Renal cortical epithelial cell (primary cell): Measurements from ENCODE around the gene ACTG1. TPM values are rescaled to one million over a fixed set of nuclear protein-coding genes. Genes with fewer than 3 reads are reported as not detected.

Experiments used
- DNase-seq: peaks from one replicate; pipeline ENCODE4 v3.0.0-alpha.2; 2011; ENCODE audit warnings: low read depth
- total RNA-seq: library from RNA; depleted of rRNA; stranded (reverse); fragments of >200 nt; gene quantifications from 2 replicates; pipeline ENCODE4 v1.2.3, GENCODE V29; 2014

ACTG1 gene
- total RNA-seq, 1 donor from 2014 or later, result 6,713 TPM

DNA sequence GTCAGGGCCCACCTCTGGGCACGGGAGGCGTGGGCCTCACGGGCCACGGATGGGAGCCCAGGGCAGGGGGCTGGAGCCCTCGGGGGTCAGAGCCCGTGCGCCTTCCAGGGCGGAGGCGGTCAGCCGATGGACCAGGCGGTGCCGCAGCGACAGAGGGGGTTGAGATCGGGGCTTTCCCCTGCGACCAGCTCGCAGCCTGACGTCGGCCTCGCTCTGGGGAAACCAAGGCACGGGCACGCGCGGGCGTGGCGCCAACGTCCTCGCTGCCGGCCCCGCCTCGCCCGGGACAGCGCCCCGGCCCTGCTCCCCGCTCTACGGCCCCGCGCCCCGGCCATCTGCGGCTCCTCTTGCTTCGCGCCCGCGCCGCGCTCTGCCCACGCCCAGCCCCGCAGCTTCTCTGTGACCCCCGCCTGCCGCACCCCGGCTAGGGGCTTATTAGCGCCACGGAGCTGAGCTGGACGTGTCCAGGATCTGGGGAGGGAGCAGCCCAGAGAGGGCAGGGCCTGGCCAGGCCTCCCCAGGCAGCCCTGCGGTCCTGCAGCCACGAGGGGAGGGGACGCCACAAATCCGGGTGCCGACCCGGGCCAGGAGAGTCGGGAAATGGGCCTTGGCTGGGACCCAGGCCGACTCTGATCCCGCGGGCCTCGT, 13.5 kb downstream of the ACTG1 start:
- no peak for DNase-seq

GRCh38 chr17:81494626-81495377, 17.8 kb downstream of the ACTG1 start:
- no peak for DNase-seq

DNA sequence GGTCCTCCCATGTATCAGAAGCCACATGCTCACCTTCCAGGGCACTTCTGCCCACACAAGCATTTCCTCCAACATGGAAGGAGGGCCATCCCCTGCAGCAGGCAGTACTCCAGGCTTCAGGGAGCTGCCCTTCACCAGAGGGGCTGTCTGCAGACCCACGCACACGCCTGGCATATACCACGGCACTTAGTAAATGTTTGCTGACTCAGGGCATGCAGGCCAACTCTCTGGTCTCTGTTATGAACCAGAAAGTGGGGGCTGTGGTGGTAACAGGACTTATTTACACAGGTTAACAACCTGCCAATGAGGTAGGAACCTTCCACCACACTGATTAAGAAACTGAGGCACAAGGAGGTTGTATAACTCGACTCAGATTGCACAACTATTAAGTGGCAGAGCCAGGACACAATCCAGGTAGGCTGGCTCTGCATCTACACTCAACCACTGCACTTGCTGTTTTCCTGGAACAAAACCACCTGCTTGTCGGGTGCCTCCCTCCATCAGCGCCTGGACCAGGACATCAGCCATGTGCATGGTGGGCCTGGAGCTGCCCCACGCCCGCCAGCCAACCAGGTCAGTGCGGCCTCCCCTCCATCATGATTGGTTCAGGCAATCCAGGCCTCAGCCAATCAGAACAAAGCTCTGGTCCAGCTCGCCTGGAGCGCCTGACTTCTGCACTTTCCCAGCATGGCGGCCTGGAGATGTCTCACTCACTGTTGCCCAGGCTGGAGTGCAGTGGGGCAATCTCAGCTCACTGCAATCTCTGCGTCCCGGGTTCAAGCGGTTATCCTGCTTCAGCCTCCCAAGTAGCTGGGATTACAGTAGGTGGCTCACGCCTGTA, 19.2 kb downstream of the ACTG1 start:
- DNase-seq, result no peak

DNA sequence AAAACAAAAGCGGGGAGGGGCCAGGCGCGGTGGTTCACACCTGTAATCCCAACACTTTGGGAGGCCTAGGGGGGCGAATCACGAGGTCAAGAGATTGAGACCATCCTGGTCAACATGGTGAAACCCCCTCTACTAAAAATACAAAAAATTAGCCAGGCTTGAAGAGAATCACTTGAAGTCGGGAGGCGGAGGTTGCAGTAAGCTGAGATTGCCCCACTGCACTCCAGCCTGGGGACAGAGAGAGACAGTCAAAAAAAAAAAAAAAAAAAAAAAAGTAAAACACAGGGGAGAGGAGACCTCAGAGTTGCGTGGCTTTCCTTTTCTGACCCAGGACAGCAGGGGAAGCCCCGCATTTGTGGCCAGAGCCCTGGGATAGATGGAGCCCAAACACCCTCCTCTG, 19.9 kb downstream of the ACTG1 start:
- no peak for DNase-seq

DNA sequence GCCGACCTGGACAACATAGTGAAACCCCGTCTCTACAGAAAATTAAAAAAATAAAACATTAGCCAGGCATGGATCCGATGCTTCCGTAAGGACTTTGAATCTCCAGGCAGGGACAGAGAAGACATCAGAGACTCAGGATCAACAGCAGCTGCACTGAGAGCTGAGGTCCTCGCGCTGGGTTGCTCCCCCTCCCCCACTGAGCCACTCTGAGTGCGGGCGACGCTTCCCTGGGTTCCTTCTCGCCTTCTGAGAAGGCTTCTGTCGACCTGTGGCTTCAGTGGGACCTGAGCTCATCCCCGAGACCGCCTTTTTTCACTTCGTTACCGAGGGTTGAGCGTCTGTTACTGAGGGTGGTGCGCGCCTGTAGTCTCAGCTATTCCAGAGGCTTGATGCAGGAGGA, 20.4 kb downstream of the ACTG1 start:
- DNase-seq, result no peak

DNA sequence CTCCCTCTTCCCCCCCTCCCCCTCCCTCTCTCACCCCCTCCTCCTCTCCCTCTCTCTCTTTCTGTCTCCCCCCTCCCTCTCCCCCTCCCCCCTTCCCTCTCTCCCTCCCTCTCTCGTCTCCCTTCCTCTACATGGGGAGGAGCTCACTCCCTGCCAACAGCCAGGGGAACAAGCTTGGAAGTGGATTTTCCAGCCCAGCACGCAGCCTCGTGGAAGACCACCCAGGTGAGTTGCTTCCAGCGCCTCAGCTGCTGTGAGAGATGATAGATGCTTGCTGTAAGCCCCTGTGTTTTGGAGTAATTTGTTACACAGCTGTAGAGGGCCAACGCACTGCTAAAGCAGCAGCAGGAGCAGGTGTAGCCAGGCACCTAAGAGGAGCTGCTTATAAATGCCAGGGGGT, 20.8 kb downstream of the ACTG1 start:
- DNase-seq, result no peak

DNA sequence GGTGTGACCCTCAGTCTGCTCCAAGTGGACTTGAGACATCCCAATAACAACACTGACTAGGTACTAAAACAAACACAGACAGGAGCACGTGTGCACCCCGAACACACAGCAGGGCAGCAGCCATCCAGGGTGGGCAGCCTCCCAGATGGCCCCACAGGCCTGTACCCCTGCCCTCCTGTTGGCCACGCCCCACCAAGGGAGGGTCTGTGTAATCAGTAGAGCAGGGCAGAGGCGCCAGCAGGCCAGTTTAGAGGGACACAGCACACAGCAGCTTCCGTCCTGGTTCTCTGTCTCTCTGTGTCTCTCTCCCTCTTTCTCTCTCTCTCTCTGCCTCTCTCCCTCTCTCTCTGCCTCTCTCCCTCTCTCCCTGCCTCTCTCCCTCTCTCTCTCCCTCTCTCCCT, 21.4 kb downstream of the ACTG1 start:
- DNase-seq, result no peak

DNA sequence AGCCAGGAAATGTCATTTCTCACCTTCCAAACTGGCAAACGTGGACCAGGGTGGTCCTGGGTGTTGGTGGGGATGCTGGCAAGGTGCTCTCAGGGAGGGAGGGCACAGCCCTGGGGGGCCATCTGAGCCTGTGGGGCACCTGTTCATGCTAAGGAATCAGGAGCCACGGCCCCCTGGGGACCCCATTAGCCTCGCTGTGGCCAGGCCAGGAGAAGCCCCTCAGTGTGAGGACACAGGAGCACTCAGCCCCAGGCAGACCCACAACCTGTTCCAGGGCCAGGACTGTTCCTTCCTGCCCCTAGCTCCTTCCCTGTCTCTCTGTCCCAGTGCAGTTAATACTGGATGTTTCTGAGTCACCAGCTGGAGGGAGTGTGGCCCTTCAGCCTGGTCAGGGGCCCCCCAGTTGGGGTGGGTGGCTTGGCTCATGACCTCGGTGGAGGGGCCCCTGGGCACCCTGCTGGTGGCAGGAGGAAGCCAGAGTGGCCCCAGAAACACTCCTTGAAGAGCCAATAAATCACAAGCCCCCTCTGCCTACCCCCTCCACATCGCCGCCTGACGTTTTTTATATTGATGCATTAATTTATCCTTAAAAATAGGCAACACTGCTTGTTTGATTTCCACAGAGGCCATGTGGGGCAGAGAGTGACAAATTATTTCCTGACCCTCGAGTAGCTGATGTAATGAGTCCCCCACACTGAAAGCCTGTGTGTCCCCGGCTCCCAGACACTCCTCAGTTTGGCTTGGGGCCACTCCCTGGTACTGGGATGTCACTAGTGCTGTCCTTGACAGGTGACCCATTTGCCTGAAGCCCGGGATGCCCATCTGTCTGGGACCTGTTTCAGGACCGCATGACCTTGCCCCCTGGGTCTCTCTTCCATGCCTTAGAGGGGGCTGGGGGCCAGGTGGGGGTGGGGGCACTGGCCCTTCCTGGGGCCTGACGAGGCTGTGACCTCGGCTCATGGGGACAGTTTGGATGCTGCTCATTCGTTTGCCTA, 22.3 kb downstream of the ACTG1 start:
- no peak for DNase-seq

- DNase-seq, result no peak
Observed at GRCh38 chr17:81489012-81489997, 23.3 kb downstream of the ACTG1 start.

DNA sequence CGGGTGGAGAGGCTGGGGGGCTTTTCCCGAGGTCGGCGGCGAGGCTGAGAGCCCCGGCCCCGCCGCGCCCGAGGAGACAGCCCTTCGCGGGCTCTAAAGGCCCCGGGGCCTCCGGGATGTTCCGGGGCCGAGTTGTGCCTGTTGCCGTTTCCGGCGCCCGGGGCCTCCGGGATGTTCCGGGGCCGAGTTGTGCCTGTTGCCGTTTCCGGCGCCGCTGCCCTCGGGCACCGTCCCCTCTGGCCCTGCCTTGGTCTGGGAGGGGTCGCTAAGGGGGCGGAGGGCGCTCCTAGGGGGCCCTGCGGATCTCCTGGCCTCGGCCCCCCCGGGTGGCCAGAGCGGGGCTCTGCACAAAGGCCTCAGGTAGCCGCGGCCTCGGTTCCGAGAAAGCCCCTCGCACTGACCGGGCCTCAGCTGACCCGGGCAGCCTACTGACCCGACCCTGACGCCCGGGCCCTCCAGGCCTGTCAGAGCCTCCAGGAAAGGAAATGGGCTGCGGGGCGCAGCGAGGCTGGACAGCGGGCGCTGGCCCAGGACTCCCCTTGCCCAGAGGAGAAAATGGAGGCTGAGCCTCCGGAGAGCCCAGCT, 24.2 kb downstream of the ACTG1 start:
- no peak for DNase-seq

GRCh38 chr17:81487487-81488275, 24.9 kb downstream of the ACTG1 start:
- no peak for DNase-seq

DNA sequence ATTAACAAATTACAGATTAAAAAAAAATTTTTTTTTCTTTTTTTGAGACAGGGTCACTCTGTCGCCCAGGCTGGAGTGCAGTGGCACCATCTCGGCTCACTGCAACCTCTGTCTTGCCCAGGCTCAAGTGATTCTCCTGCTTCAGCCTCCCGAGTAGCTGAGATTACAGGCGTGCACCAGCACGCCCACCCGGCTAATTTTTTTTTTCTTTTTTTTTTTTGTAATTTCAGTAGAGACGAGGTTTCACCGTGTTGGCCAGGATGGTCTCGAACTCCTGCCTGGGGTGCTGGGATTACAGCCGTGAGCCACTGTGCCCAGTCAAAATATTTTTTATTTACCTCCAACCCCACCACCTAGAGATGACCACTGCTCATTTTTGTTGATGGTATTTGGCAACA, 25.5 kb downstream of the ACTG1 start:
- no peak for DNase-seq

DNA sequence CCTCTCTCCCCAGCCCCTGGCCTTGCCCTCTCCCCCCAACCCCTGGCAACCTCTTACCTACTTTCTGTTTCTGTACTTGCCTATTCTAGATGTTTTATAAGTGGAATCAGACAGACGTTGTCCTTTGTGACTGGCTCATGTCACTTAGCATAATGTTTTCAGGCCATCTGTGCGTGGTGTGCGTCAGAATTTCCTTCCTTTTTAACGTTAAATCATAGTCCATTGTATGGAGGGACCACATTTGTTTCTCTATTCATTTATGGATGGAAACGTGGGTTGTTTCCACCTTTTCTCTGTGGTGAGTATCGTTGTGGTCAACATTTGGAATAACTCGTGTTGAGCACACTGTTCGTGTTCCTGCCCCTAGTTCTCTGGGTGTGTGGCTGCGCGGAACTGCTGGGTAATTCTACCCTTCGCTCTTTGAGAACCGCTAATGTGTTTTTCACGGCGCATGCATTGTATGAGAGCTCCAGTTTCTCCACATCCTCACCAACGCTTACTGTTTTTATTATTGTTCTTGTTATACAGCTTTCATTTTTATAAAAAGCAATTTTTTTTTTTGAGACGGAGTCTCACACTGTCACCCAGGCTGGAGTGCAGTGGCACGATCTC, 26.3 kb downstream of the ACTG1 start:
- no peak for DNase-seq

GRCh38 chr17:81484195-81484979, 28.2 kb downstream of the ACTG1 start:
- peak; percentile 44 for DNase-seq

DNA sequence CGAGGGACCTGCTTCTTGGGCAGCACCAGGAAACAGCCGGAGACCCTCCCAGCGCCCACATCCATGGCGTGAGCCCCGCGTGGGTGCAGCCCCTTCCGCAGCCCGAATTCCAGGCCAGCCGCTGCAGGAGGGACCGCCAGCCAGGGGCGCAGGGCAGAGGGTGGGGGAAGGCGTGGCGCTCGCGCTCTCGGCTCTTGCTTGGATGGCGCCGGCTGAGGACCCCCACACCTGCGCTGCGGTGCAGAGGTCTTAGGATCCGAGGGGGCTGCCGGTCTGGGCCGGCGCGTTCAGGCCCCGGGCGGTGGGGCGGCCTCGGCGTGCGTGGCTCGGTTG, 28.8 kb downstream of the ACTG1 start:
- DNase-seq, result no peak

- no peak for DNase-seq
Observed at GRCh38 chr17:81483085-81483861, 29.3 kb downstream of the ACTG1 start.

DNA sequence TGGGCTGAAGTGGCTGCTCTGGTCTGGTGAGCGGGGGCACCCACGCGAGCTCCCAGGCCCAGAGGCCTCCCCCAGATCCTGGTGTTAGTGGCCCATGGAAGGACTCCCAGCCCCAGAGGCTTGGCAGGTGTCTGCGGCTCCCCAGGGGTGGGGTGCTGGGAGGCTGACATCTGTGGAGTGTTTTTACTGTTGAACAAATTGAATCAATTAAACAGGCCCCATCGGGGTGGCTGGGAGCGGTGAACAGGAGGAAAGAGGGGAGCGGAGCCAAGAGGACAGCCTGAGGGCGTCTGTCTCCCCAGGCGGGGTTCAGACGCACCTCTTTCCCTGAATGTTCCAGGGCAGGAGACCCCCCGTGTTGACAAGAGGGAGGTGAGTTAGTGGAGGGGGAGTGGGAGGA, 29.9 kb downstream of the ACTG1 start:
- no peak for DNase-seq
